Osteoblast (primary cell): ENCODE results near the gene CEP112. TPM values are rescaled to one million over a fixed set of nuclear protein-coding genes. Genes with fewer than 3 reads are reported as not detected.

ENCODE experiments used
- DNase-seq: peaks from one replicate; pipeline ENCODE4 v3.0.0; 2011; ENCODE audit warnings: low spot score, mixed read lengths; ENCODE audit not compliant: insufficient read length; ENCODE audit errors: missing footprints
- H2AFZ ChIP-seq: 2 replicates; pipeline ENCODE4 v1.6.0; 2011; ENCODE audit warnings: mild to moderate bottlenecking, low read length
- H3K27ac ChIP-seq: 2 replicates; pipeline ENCODE4 v1.5.1; 2011; ENCODE audit warnings: mild to moderate bottlenecking, low read depth, low read length, moderate library complexity
- H3K27me3 ChIP-seq: 2 replicates; pipeline ENCODE4 v1.6.0; 2012; ENCODE audit warnings: mild to moderate bottlenecking, control low read depth, inconsistent platforms, low read length, moderate library complexity; ENCODE audit not compliant: insufficient read depth
- H3K36me3 ChIP-seq: 2 replicates; pipeline ENCODE4 v1.5.1; 2011; ENCODE audit warnings: mild to moderate bottlenecking, low read length, control low read depth, moderate library complexity; ENCODE audit not compliant: insufficient read depth
- H3K4me1 ChIP-seq: 2 replicates; pipeline ENCODE4 v1.5.1; 2011; ENCODE audit warnings: mild to moderate bottlenecking, low read length, control low read depth, moderate library complexity; ENCODE audit not compliant: insufficient read depth
- H3K4me2 ChIP-seq: 2 replicates; pipeline ENCODE4 v1.6.0; 2011; ENCODE audit warnings: mild to moderate bottlenecking, low read length; ENCODE audit not compliant: insufficient read depth
- H3K4me3 ChIP-seq: fragments of 200-600 bp; sonication (generic); 3 replicates; pipeline ENCODE4 v1.5.1; 2012; ENCODE audit warnings: mild to moderate bottlenecking, low read length, inconsistent platforms; ENCODE audit not compliant: insufficient read depth
- H3K79me2 ChIP-seq: 2 replicates; pipeline ENCODE4 v1.6.0; 2012; ENCODE audit warnings: mild to moderate bottlenecking, low read length, control low read depth, inconsistent platforms; ENCODE audit not compliant: insufficient read depth
- H3K9me3 ChIP-seq: 2 replicates; pipeline ENCODE4 v1.5.1; 2011; ENCODE audit warnings: low read depth, low read length, control low read depth
- H4K20me1 ChIP-seq: 2 replicates; pipeline ENCODE4 v1.6.0; 2012; ENCODE audit warnings: mild to moderate bottlenecking, low read length, control low read depth; ENCODE audit not compliant: insufficient read depth
- total RNA-seq: library from RNA; depleted of rRNA; stranded (reverse); fragments of >200 nt; gene quantifications from 2 replicates; pipeline ENCODE4 v1.2.3, GENCODE V29; 2012
- TF ChIP-seq, protein P1 (sequence below): IDR thresholded peaks from 2 replicates; pipeline ENCODE4 v1.5.1; 2011; ENCODE audit warnings: mild to moderate bottlenecking, low read depth, low read length, moderate library complexity; ENCODE audit errors: extremely low read depth

The CEP112 gene
- total RNA-seq, 1 donor, result 8.3 TPM

DNA sequence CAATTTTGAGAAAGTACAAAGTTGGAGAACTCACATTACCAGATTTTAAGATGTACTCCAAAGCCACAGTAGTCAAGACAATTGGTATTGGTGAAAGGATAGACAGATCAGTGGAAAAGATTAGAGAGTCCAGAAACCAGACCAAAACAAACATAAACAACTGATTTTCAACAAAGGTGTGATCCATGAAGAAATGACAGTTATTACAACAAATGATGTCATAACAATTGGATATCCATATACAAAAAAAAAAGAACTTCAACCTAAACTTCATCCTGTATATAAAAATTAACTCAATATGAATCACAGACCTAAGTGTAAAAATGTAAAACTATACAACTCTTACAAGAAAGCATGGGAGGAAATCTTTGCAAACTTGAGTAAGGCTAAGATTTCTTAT lies 8.4 kb downstream of the CEP112 start:
- Histone ChIP-seq H3K27me3 (no peaks in the 10 kb centered on the region), H3K4me3 (no peak overlapping the region), H3K36me3 (peaks cover 12% of the 10 kb centered on the region), H3K4me1 (no peaks in the 10 kb centered on the region), H3K79me2 (peaks cover 9% of the 10 kb centered on the region), H3K4me2 (no peak overlapping the region), H4K20me1 (no peaks in the 10 kb centered on the region), H3K27ac (no peak overlapping the region), H2AFZ (no peak overlapping the region), H3K9me3 (no peaks in the 10 kb centered on the region)
- TF ChIP-seq, protein P1, sequence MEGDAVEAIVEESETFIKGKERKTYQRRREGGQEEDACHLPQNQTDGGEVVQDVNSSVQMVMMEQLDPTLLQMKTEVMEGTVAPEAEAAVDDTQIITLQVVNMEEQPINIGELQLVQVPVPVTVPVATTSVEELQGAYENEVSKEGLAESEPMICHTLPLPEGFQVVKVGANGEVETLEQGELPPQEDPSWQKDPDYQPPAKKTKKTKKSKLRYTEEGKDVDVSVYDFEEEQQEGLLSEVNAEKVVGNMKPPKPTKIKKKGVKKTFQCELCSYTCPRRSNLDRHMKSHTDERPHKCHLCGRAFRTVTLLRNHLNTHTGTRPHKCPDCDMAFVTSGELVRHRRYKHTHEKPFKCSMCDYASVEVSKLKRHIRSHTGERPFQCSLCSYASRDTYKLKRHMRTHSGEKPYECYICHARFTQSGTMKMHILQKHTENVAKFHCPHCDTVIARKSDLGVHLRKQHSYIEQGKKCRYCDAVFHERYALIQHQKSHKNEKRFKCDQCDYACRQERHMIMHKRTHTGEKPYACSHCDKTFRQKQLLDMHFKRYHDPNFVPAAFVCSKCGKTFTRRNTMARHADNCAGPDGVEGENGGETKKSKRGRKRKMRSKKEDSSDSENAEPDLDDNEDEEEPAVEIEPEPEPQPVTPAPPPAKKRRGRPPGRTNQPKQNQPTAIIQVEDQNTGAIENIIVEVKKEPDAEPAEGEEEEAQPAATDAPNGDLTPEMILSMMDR, result no peak
- DNase-seq, result no peak

DNA sequence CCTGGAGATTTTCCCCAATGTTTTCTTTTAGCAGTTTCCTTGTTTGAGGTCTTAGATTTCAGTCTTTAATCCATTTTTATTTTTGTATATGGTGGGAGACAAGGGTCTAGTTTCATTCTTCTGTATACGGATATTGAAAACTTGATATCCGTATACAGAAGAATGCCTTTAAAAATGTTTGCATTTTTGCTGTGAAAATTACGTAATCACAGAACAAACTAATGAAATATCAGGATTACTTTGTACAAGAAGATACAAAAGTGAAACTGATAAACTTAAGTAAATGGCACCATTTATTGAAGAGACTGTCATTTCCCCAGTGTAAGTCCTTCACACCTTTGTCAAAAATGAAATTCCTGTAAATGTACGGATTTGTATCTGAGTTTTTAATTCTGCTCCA lies 13.3 kb downstream of the CEP112 start:
- H3K27me3 ChIP-seq, result no peaks in the 10 kb centered on the region

DNA sequence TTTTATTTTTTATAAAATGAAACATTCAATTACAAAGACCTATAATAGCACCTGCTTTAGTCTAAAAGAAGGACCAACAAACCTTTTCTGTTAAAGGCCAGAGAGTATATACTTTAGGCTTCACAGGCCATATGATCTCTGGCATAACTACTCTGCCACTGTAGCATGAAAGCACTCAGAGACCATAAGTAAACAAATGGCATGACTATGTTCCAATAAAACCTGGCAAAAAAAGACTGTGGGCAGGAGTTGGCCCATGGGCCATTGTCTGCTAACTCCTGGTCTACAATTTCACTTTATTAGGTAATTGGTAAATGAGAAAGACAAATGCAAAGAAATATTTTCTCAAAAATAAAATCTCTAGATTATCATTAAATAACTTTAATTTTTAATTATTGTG lies 14.9 kb downstream of the CEP112 start:
- Histone ChIP-seq H3K4me1 (no peaks in the 10 kb centered on the region), H3K4me3 (no peak overlapping the region), H3K4me2 (no peak overlapping the region), H3K9me3 (no peaks in the 10 kb centered on the region), H3K27me3 (no peaks in the 10 kb centered on the region), H3K79me2 (no peaks in the 10 kb centered on the region), H4K20me1 (no peaks in the 10 kb centered on the region), H3K36me3 (peaks cover 9% of the 10 kb centered on the region), H3K27ac (no peak overlapping the region), H2AFZ (no peak overlapping the region)
- TF ChIP-seq, protein P1, result no peak
- DNase-seq, result no peak

More for the DNA sequence above, 13.3 kb downstream of the CEP112 start:
- TF ChIP-seq, protein P1, result no peak
- no peaks in the 10 kb centered on the region for H3K9me3 ChIP-seq
- peaks cover 14% of the 10 kb centered on the region for H3K36me3 ChIP-seq
- no peak overlapping the region for H3K4me3 ChIP-seq
- DNase-seq, result no peak
- no peak overlapping the region for H3K4me2 ChIP-seq
- no peak overlapping the region for H3K27ac ChIP-seq
- no peak overlapping the region for H2AFZ ChIP-seq
- no peaks in the 10 kb centered on the region for H3K4me1 ChIP-seq
- H3K79me2 ChIP-seq, result no peaks in the 10 kb centered on the region
- H4K20me1 ChIP-seq, result no peaks in the 10 kb centered on the region

DNA sequence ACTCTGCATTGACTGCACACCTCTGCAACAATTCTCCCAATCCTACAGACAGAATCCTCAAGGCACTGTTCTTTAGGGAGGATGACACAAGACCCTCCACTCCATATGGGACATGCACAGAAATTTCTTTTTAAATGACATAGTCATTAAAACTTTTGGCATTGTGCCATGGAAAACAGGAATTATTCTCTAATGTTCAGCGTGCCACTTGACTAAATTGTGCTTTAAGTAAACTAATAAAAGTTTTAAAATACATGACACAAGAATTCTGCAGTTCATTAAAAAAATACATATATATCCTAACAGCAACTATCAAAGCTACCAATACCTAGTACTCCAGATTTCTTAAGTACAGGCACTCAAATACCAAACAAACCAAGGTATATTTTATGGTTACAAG lies 16.0 kb downstream of the CEP112 start:
- peaks cover 3% of the 10 kb centered on the region for H3K36me3 ChIP-seq

More for the DNA sequence above, 16.0 kb downstream of the CEP112 start:
- H3K27ac ChIP-seq, result no peak overlapping the region
- no peak overlapping the region for H3K4me2 ChIP-seq
- TF ChIP-seq, protein P1, result no peak
- H3K4me1 ChIP-seq, result no peaks in the 10 kb centered on the region
- no peak overlapping the region for H3K4me3 ChIP-seq
- H2AFZ ChIP-seq, result no peak overlapping the region
- no peak for DNase-seq
- H4K20me1 ChIP-seq, result no peaks in the 10 kb centered on the region
- no peaks in the 10 kb centered on the region for H3K9me3 ChIP-seq
- H3K27me3 ChIP-seq, result no peaks in the 10 kb centered on the region
- no peaks in the 10 kb centered on the region for H3K79me2 ChIP-seq
